CD14-positive monocyte (primary cell): Measurements from ENCODE around the gene CCNDBP1. TPM values are rescaled to one million over a fixed set of nuclear protein-coding genes. Genes with fewer than 3 reads are reported as not detected.
A peak's percentile ranks its signal among the peaks of the same experiment; 100 is the strongest.

Experiments
- DNase-seq, 3 donors: peaks; one replicate each; pipeline ENCODE4 v3.0.0-alpha.2; 2011 to 2022
- H2AFZ ChIP-seq: 2 replicates; pipeline ENCODE4 v1.6.0; 2012; ENCODE audit warnings: mild to moderate bottlenecking, low read depth, low read length, inconsistent platforms; ENCODE audit not compliant: insufficient read depth, poor library complexity, severe bottlenecking
- H3K27ac ChIP-seq, 2 donors: 1 replicate in 1 of 2; 2 replicates in 1 of 2; pipeline ENCODE4 v1.5.1; 2012 to 2013; ENCODE audit warnings: low read length in 2 of 2, control low read depth in 1 of 2, inconsistent platforms in 1 of 2, low read depth in 1 of 2, mild to moderate bottlenecking in 1 of 2
- H3K27me3 ChIP-seq, 2 donors: one replicate each; pipeline versions ENCODE4 v1.6.0 to v1.6.1; 2011 to 2013; ENCODE audit warnings: low read length in 2 of 2; ENCODE audit not compliant: control insufficient read depth in 2 of 2, insufficient read depth in 2 of 2
- H3K36me3 ChIP-seq, 2 donors: replicated peaks in 1 of 2; 1 replicate in 1 of 2; 2 replicates in 1 of 2; pipeline versions ENCODE4 v1.5.1 to v1.6.1; 2012 to 2013; ENCODE audit warnings: low read length in 2 of 2, control low read depth in 1 of 2, inconsistent platforms in 1 of 2, mild to moderate bottlenecking in 1 of 2; ENCODE audit not compliant: insufficient read depth in 2 of 2, control insufficient read depth in 1 of 2
- H3K4me1 ChIP-seq, 2 donors: 1 replicate in 1 of 2; 2 replicates in 1 of 2; pipeline versions ENCODE4 v1.5.1 to v1.6.1; 2012 to 2013; ENCODE audit warnings: low read length in 2 of 2, control low read depth in 1 of 2, inconsistent platforms in 1 of 2, mild to moderate bottlenecking in 1 of 2, moderate library complexity in 1 of 2; ENCODE audit not compliant: insufficient read depth in 2 of 2, control insufficient read depth in 1 of 2
- H3K4me2 ChIP-seq: replicated peaks from 2 replicates; pipeline ENCODE3; 2012; ENCODE audit warnings: low read length, moderate library complexity, mild to moderate bottlenecking; ENCODE audit not compliant: poor library complexity, severe bottlenecking; ENCODE audit errors: extremely low read depth
- H3K4me3 ChIP-seq, 3 experiments: fragments of 200-600 bp in 1 of 3; sonication (generic) in 1 of 3; replicated peaks in 1 of 3; 1 replicate in 2 of 3; 2 replicates in 1 of 3; pipeline ENCODE4 v1.5.1; 2011 to 2013; ENCODE audit warnings: low read length in 3 of 3, mild to moderate bottlenecking in 3 of 3, control low read depth in 2 of 3, low read depth in 2 of 3, inconsistent platforms in 1 of 3, moderate library complexity in 1 of 3
- H3K79me2 ChIP-seq: 2 replicates; pipeline ENCODE4 v1.6.0; 2012; ENCODE audit warnings: mild to moderate bottlenecking, control low read depth, inconsistent platforms, low read length, moderate library complexity; ENCODE audit not compliant: insufficient read depth
- H3K9ac ChIP-seq: 2 replicates; pipeline ENCODE4 v1.6.0; 2017; ENCODE audit warnings: low read length, mild to moderate bottlenecking; ENCODE audit not compliant: insufficient read depth, poor library complexity, severe bottlenecking
- H3K9me3 ChIP-seq, 2 donors: replicated peaks in 1 of 2; 1 replicate in 1 of 2; 2 replicates in 1 of 2; pipeline versions ENCODE4 v1.5.1 to v1.6.1; 2012 to 2013; ENCODE audit warnings: low read length in 2 of 2, control low read depth in 1 of 2; ENCODE audit not compliant: control insufficient read depth in 1 of 2, insufficient read depth in 1 of 2
- H4K20me1 ChIP-seq: 2 replicates; pipeline ENCODE4 v1.6.0; 2012; ENCODE audit warnings: mild to moderate bottlenecking, low read length, control low read depth, moderate library complexity; ENCODE audit not compliant: insufficient read depth
- H3K27ac Mint-ChIP-seq, 7 donors: one replicate each; pipeline ENCODE4 v1.8.0; 2020; ENCODE audit warnings: mild to moderate bottlenecking in 7 of 7, mixed read lengths in 7 of 7, moderate library complexity in 6 of 7, inconsistent platforms in 2 of 7
- H3K27me3 Mint-ChIP-seq, 3 donors: one replicate each; pipeline ENCODE4 v1.8.0; 2021 to 2022; ENCODE audit warnings: low read depth in 3 of 3, mild to moderate bottlenecking in 3 of 3, mixed read lengths in 3 of 3, moderate library complexity in 3 of 3, inconsistent platforms in 1 of 3
- H3K36me3 Mint-ChIP-seq, 2 donors: one replicate each; pipeline ENCODE4 v1.8.0; 2020; ENCODE audit warnings: mixed read lengths in 2 of 2, inconsistent platforms in 1 of 2, mild to moderate bottlenecking in 1 of 2
- H3K4me1 Mint-ChIP-seq: one replicate; pipeline ENCODE4 v1.8.0; 2020; ENCODE audit warnings: mild to moderate bottlenecking, mixed read lengths
- H3K4me3 Mint-ChIP-seq, 2 donors: one replicate each; pipeline ENCODE4 v1.8.0; 2020; ENCODE audit warnings: mild to moderate bottlenecking in 2 of 2, mixed read lengths in 2 of 2, moderate library complexity in 1 of 2
- H3K9me3 Mint-ChIP-seq, 7 donors: one replicate each; pipeline ENCODE4 v1.8.0; 2020 to 2022; ENCODE audit warnings: mixed read lengths in 7 of 7, mild to moderate bottlenecking in 6 of 7, moderate library complexity in 6 of 7, inconsistent platforms in 2 of 7
- CTCF ChIP-seq: fragments of 200-600 bp; IDR thresholded peaks from one replicate; pipeline ENCODE4 v1.8.0; 2022; ENCODE audit warnings: antibody characterized with exemption, mild to moderate bottlenecking
- WGBS: methylation state at CpG from one replicate; pipeline ENCODE4 v1.1.5; 2013; ENCODE audit warnings: missing lambda C conversion rate; ENCODE audit not compliant: insufficient coverage; 5-methylcytosine and 5-hydroxymethylcytosine counted together
- intact Hi-C, 2 donors: fragments of 100-400 bp; cut with micrococcal nuclease; formaldehyde crosslinking; loops; one replicate each; pipeline versions ENCODE4 v1.15.0 to v1.15.1; 2023
- polyA plus RNA-seq, 3 donors: library from polyadenylated mRNA; depleted of rRNA in 1 of 3; unstranded in 2 of 3; stranded (reverse) in 1 of 3; fragments of 300-500 nt in 2 of 3; fragments of >200 nt in 1 of 3; fragmentation: Illumina TruSeq in 2 of 3; gene quantifications; 1 replicate in 2 of 3; 2 replicates in 1 of 3; pipeline ENCODE4 v1.2.3, GENCODE V29; 2012 to 2021

The CCNDBP1 gene
- polyA plus RNA-seq, 3 donors = 79.2 to 205 (median 196) TPM

- Histone ChIP-seq H4K20me1 (no peaks in the 10 kb centered on the region), H3K4me1 (peaks cover 13 to 18% of the 10 kb centered on the region in 2 donors), H2AFZ (no peak overlapping the region), H3K4me3 (no peak overlapping the region), H3K9ac (no peak overlapping the region), H3K36me3 (peaks cover 54 to 65% of the 10 kb centered on the region in 2 donors), H3K4me2 (no peak overlapping the region), H3K27me3 (no peaks in the 10 kb centered on the region), H3K27ac (no peak overlapping the region), H3K9me3 (no peaks in the 10 kb centered on the region), H3K79me2 (peaks cover 3% of the 10 kb centered on the region)
- WGBS = 100% methylated on average over 1 of the region's 5 CpGs
- Mint-ChIP-seq H3K27me3 (no peaks in the 10 kb centered on the region), H3K9me3 (no peaks in the 10 kb centered on the region), H3K4me3 (no peak overlapping the region), H3K4me1 (peaks cover 14% of the 10 kb centered on the region), H3K27ac (no peak overlapping the region), H3K36me3 (peaks cover 39 to 57% of the 10 kb centered on the region in 2 donors)
- no peak for DNase-seq
- no peak for TF ChIP-seq CTCF
- intact Hi-C loops = loop anchor here in 1 of 2 donors (5.0 kb wide), 1 partner anchor 39 kb away; the partner anchor contains the start of gene UBR1
These were observed 39.0 kb upstream of the CCNDBP1 start for GRCh38 chr15:43146184-43146583.

- Mint-ChIP-seq H3K4me3 (no peak overlapping the region), H3K27ac (peak overlapping the region in 1 of 7 donors; percentile 2), H3K9me3 (no peaks in the 10 kb centered on the region), H3K36me3 (peaks cover 56 to 77% of the 10 kb centered on the region in 2 donors), H3K27me3 (no peaks in the 10 kb centered on the region), H3K4me1 (no peaks in the 10 kb centered on the region)
- DNase-seq = peak in 1 of 3 donors; percentile 34
- Histone ChIP-seq H3K4me3 (no peak overlapping the region), H2AFZ (no peak overlapping the region), H3K79me2 (no peaks in the 10 kb centered on the region), H3K27me3 (no peaks in the 10 kb centered on the region), H3K9ac (no peak overlapping the region), H3K4me2 (no peak overlapping the region), H3K36me3 (peaks cover 75 to 98% of the 10 kb centered on the region in 2 donors), H3K9me3 (no peaks in the 10 kb centered on the region), H3K4me1 (no peaks in the 10 kb centered on the region), H3K27ac (no peak overlapping the region), H4K20me1 (no peaks in the 10 kb centered on the region)
- intact Hi-C loops = no loop called here
- TF ChIP-seq CTCF = no peak
- no CpG with 5 or more reads among the region's 5 CpGs for WGBS
These were observed 34.8 kb upstream of the CCNDBP1 start for GRCh38 chr15:43150191-43150929.
